ENCODE results near the gene HELZ2.

GRCh38 chr20:63567136-63567385 lies 7.0 kb downstream of the HELZ2 start:
- TF ChIP-seq CTCF (conservative IDR thresholded peaks at IDR 0.05) (no peak), ZFX (IDR thresholded peaks at IDR 0.05) (no peak)
